HEK293 (cell line): ENCODE results near the gene SULT2B1.
A peak's percentile ranks its signal among the peaks of the same experiment; 100 is the strongest.

Source experiments
- CTCF ChIA-PET: fragments of 350-600 bp; formaldehyde crosslinking; extraction: SDS; loops from one replicate; lab custom pipeline; 2021; ENCODE audit warnings: antibody characterized with exemption; lab: Yijun Ruan, JAX
- POLR2A ChIA-PET: fragments of 300-600 bp; formaldehyde crosslinking; extraction: SDS; loops from one replicate; lab custom pipeline; 2020; ENCODE audit warnings: antibody characterized with exemption, inconsistent platforms; lab: Yijun Ruan, JAX
- H3K27ac ChIP-seq: fragments of 200-500 bp; sonication (Bioruptor generic); 2 replicates; pipeline ENCODE4 v1.5.1; 2014; ENCODE audit warnings: low read depth, low read length, control low read depth, inconsistent platforms; ENCODE audit errors: extremely low read depth
- H3K36me3 ChIP-seq, 2 experiments: fragments of 200-500 bp in 1 of 2; sonication (Bioruptor generic) in 1 of 2; 1 replicate in 1 of 2; 2 replicates in 1 of 2; pipeline ENCODE4 v1.5.1; 2014 to 2017; ENCODE audit warnings: inconsistent platforms in 2 of 2, low read length in 2 of 2; ENCODE audit not compliant: control insufficient read depth in 2 of 2, insufficient read depth in 1 of 2
- H3K4me1 ChIP-seq: fragments of 200-500 bp; sonication (Bioruptor generic); 2 replicates; pipeline ENCODE4 v1.5.1; 2014; ENCODE audit warnings: mild to moderate bottlenecking, low read length, inconsistent platforms; ENCODE audit not compliant: control insufficient read depth, insufficient read depth
- H3K4me3 ChIP-seq: 2 replicates; pipeline ENCODE4 v1.5.1; 2011; ENCODE audit warnings: low read depth, mild to moderate bottlenecking, control low read depth, low read length, moderate library complexity
- H3K9me3 ChIP-seq: fragments of 200-500 bp; sonication (Bioruptor generic); 2 replicates; pipeline ENCODE4 v1.5.1; 2014; ENCODE audit warnings: low read depth, low read length, inconsistent platforms; ENCODE audit not compliant: control insufficient read depth, insufficient read depth
- INSM2 ChIP-seq: fragments of 450-650 bp; formaldehyde crosslinking; IDR thresholded peaks from 2 replicates; pipeline ENCODE4 v1.5.1; 2016; ENCODE audit warnings: missing biosample characterization, missing genetic modification characterization
- MZF1 ChIP-seq: fragments of 450-650 bp; formaldehyde crosslinking; IDR thresholded peaks from 2 replicates; pipeline ENCODE4 v1.5.1; 2017; ENCODE audit warnings: missing biosample characterization, missing genetic modification characterization, borderline replicate concordance
- PRDM10 ChIP-seq: fragments of 450-650 bp; formaldehyde crosslinking; IDR thresholded peaks from 2 replicates; pipeline ENCODE4 v1.5.1; 2016; ENCODE audit warnings: missing biosample characterization, missing genetic modification characterization
- SP2 ChIP-seq: fragments of 450-650 bp; formaldehyde crosslinking; IDR thresholded peaks from 2 replicates; pipeline ENCODE4 v1.5.1; 2016; ENCODE audit warnings: missing biosample characterization, missing genetic modification characterization
- SP3 ChIP-seq: fragments of 450-650 bp; formaldehyde crosslinking; IDR thresholded peaks from 2 replicates; pipeline ENCODE4 v1.5.1; 2016; ENCODE audit warnings: missing biosample characterization, missing genetic modification characterization
- ZBTB44 ChIP-seq: fragments of 450-650 bp; IDR thresholded peaks from 2 replicates; pipeline ENCODE4 v1.5.1; 2018; ENCODE audit warnings: missing biosample characterization, mild to moderate bottlenecking, missing genetic modification characterization
- ZFP3 ChIP-seq: fragments of 450-650 bp; formaldehyde crosslinking; IDR thresholded peaks from 2 replicates; pipeline ENCODE4 v1.5.1; 2016; ENCODE audit warnings: low read depth, missing biosample characterization, missing genetic modification characterization
- ZNF214 ChIP-seq: fragments of 450-650 bp; formaldehyde crosslinking; IDR thresholded peaks from 2 replicates; pipeline ENCODE4 v1.5.1; 2017; ENCODE audit warnings: missing biosample characterization, mild to moderate bottlenecking, missing genetic modification characterization, borderline replicate concordance
- ZNF248 ChIP-seq: fragments of 450-650 bp; formaldehyde crosslinking; IDR thresholded peaks from 2 replicates; pipeline ENCODE4 v1.5.1; 2017; ENCODE audit warnings: missing biosample characterization, missing genetic modification characterization
- ZNF341 ChIP-seq: fragments of 450-650 bp; formaldehyde crosslinking; IDR thresholded peaks from 2 replicates; pipeline ENCODE4; 2016; ENCODE audit warnings: low read depth, missing biosample characterization, missing genetic modification characterization
- ZNF394 ChIP-seq: fragments of 450-650 bp; formaldehyde crosslinking; IDR thresholded peaks from 2 replicates; pipeline ENCODE4 v1.5.1; 2016; ENCODE audit warnings: missing biosample characterization, missing genetic modification characterization, mild to moderate bottlenecking, moderate library complexity, borderline replicate concordance
- ZNF660 ChIP-seq: fragments of 450-650 bp; IDR thresholded peaks from 2 replicates; pipeline ENCODE4 v1.5.1; 2018; ENCODE audit warnings: missing biosample characterization, mild to moderate bottlenecking, missing genetic modification characterization
- ZSCAN30 ChIP-seq: fragments of 450-650 bp; IDR thresholded peaks from 2 replicates; pipeline ENCODE4 v1.5.1; 2018; ENCODE audit warnings: missing biosample characterization, mild to moderate bottlenecking, missing genetic modification characterization, moderate library complexity
- TF ChIP-seq, protein P1 (sequence below): fragments of 450-650 bp; formaldehyde crosslinking; IDR thresholded peaks from 2 replicates; pipeline ENCODE4 v1.5.1; 2017; ENCODE audit warnings: missing biosample characterization, missing genetic modification characterization
- TF ChIP-seq, protein P2 (sequence below): fragments of 450-650 bp; formaldehyde crosslinking; IDR thresholded peaks from 2 replicates; pipeline ENCODE4 v1.5.1; 2016; ENCODE audit warnings: missing biosample characterization, missing genetic modification characterization
- TF ChIP-seq, protein P3 (sequence below): fragments of 450-650 bp; formaldehyde crosslinking; IDR thresholded peaks from 2 replicates; pipeline ENCODE4 v1.5.1; 2017; ENCODE audit warnings: missing biosample characterization, missing genetic modification characterization
- TF ChIP-seq, protein P4 (sequence below): fragments of 450-650 bp; formaldehyde crosslinking; IDR thresholded peaks from 2 replicates; pipeline ENCODE4 v1.5.1; 2016; ENCODE audit warnings: missing biosample characterization, missing genetic modification characterization
- TF ChIP-seq, protein P5 (sequence below): fragments of 450-650 bp; formaldehyde crosslinking; IDR thresholded peaks from 2 replicates; pipeline ENCODE4 v1.5.1; 2016; ENCODE audit warnings: missing biosample characterization, missing genetic modification characterization

The SULT2B1 gene

DNA sequence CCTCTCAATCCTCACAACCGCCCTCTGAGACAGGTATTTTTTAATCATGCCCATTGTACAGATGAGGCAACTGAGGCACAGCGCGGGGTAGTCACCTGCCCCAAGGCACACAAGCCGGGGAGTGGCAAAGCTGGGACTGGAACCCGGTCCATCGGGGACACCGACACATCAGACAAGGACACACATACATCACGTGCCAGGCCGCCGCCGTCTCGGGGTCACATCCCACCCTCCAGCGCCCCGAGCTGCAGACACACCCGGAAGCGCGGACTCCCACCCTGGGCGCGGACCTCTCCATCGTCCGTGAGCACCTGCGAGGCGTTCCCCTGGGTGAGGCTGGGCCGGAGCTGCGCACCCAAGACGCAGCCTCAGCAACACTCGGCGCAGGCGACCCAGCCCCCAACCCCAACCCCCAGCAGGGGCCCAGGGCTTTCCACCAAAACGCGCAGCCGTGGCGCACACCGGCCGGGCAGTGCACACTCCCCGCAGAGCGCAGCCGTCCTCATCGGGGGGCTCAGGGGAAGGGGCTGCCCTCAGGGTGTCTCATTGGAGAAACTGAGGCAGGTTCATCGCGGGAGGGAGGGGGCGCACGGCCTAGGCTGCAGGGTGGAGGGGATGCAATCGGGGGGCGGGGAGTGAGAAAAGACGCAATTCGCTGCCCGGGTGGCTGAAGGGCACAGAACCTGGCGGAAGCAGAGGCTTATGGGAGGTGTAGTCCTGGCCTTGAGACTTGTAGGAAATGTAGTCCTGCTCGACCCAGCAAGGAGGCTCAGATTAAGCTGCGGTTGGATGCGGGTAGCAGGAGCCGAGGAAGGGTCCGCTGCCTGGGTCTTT is 38.5 kb upstream of the SULT2B1 start:
- ChIA-PET CTCF (interaction anchor here (0.9 to 1.3 kb wide), 2 partner anchors 23 to 70 kb away, joined by 4 read pairs; no protein-coding TSS in a partner anchor), POLR2A (interaction anchor here (0.6 to 1.7 kb wide), 11 partner anchors 10 to 106 kb away, joined by 3 to 10 read pairs (median 4); partner anchors contain the start of genes RPL18 and SPHK2)
- Histone ChIP-seq H3K4me3 (peak overlapping the region; percentile 61), H3K27ac (no peak overlapping the region; the same call in 1 of the 2 replicates), H3K36me3 (no peaks in the 10 kb centered on the region), H3K4me1 (no peaks in the 10 kb centered on the region), H3K9me3 (no peaks in the 10 kb centered on the region)
- TF ChIP-seq ZNF660 (tag by site-specific recombination): no peak
- TF ChIP-seq, protein P1, sequence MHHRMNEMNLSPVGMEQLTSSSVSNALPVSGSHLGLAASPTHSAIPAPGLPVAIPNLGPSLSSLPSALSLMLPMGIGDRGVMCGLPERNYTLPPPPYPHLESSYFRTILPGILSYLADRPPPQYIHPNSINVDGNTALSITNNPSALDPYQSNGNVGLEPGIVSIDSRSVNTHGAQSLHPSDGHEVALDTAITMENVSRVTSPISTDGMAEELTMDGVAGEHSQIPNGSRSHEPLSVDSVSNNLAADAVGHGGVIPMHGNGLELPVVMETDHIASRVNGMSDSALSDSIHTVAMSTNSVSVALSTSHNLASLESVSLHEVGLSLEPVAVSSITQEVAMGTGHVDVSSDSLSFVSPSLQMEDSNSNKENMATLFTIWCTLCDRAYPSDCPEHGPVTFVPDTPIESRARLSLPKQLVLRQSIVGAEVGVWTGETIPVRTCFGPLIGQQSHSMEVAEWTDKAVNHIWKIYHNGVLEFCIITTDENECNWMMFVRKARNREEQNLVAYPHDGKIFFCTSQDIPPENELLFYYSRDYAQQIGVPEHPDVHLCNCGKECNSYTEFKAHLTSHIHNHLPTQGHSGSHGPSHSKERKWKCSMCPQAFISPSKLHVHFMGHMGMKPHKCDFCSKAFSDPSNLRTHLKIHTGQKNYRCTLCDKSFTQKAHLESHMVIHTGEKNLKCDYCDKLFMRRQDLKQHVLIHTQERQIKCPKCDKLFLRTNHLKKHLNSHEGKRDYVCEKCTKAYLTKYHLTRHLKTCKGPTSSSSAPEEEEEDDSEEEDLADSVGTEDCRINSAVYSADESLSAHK: 0 out of 2 replicates have a peak, but pooled peaks have one; percentile 18
- TF ChIP-seq ZNF214 (tag by site-specific recombination): no peak
- TF ChIP-seq ZNF248 (tag by site-specific recombination): no peak
- 0 out of 2 replicates have a peak, but pooled peaks have one; percentile 18 for TF ChIP-seq INSM2 (tag by site-specific recombination)
- TF ChIP-seq ZNF394 (tag by site-specific recombination): no peak; the same call in 1 of the 2 replicates
- TF ChIP-seq SP3 (tag by site-specific recombination): peak; percentile 61
- peak; percentile 33; the same call in 1 of the 2 replicates for TF ChIP-seq PRDM10 (tag by site-specific recombination)
- TF ChIP-seq, protein P2, sequence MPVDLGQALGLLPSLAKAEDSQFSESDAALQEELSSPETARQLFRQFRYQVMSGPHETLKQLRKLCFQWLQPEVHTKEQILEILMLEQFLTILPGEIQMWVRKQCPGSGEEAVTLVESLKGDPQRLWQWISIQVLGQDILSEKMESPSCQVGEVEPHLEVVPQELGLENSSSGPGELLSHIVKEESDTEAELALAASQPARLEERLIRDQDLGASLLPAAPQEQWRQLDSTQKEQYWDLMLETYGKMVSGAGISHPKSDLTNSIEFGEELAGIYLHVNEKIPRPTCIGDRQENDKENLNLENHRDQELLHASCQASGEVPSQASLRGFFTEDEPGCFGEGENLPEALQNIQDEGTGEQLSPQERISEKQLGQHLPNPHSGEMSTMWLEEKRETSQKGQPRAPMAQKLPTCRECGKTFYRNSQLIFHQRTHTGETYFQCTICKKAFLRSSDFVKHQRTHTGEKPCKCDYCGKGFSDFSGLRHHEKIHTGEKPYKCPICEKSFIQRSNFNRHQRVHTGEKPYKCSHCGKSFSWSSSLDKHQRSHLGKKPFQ: peak; percentile 71; the same call in 1 of the 2 replicates
- TF ChIP-seq, protein P3, sequence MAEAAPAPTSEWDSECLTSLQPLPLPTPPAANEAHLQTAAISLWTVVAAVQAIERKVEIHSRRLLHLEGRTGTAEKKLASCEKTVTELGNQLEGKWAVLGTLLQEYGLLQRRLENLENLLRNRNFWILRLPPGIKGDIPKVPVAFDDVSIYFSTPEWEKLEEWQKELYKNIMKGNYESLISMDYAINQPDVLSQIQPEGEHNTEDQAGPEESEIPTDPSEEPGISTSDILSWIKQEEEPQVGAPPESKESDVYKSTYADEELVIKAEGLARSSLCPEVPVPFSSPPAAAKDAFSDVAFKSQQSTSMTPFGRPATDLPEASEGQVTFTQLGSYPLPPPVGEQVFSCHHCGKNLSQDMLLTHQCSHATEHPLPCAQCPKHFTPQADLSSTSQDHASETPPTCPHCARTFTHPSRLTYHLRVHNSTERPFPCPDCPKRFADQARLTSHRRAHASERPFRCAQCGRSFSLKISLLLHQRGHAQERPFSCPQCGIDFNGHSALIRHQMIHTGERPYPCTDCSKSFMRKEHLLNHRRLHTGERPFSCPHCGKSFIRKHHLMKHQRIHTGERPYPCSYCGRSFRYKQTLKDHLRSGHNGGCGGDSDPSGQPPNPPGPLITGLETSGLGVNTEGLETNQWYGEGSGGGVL (tag by site-specific recombination): peak; percentile 29; the same call in 1 of the 2 replicates
- TF ChIP-seq ZNF341 (tag by site-specific recombination): 0 out of 2 replicates have a peak, but pooled peaks have one; percentile 17
- TF ChIP-seq, protein P4, sequence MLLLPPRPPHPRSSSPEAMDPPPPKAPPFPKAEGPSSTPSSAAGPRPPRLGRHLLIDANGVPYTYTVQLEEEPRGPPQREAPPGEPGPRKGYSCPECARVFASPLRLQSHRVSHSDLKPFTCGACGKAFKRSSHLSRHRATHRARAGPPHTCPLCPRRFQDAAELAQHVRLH (tag by site-specific recombination): peak; percentile 98
- peak; percentile 45 for TF ChIP-seq SP2 (tag by site-specific recombination)
- TF ChIP-seq ZFP3: no peak
- TF ChIP-seq ZBTB44 (tag by site-specific recombination): peak; percentile 51
- TF ChIP-seq MZF1: 0 out of 2 replicates have a peak, but pooled peaks have one; percentile 30
- TF ChIP-seq, protein P5, sequence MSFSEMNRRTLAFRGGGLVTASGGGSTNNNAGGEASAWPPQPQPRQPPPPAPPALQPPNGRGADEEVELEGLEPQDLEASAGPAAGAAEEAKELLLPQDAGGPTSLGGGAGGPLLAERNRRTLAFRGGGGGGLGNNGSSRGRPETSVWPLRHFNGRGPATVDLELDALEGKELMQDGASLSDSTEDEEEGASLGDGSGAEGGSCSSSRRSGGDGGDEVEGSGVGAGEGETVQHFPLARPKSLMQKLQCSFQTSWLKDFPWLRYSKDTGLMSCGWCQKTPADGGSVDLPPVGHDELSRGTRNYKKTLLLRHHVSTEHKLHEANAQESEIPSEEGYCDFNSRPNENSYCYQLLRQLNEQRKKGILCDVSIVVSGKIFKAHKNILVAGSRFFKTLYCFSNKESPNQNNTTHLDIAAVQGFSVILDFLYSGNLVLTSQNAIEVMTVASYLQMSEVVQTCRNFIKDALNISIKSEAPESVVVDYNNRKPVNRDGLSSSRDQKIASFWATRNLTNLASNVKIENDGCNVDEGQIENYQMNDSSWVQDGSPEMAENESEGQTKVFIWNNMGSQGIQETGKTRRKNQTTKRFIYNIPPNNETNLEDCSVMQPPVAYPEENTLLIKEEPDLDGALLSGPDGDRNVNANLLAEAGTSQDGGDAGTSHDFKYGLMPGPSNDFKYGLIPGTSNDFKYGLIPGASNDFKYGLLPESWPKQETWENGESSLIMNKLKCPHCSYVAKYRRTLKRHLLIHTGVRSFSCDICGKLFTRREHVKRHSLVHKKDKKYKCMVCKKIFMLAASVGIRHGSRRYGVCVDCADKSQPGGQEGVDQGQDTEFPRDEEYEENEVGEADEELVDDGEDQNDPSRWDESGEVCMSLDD: peak; percentile 86
- peak; percentile 64; the same call in 1 of the 2 replicates for TF ChIP-seq ZSCAN30 (tag by site-specific recombination)
